Dedifferentiated amniotic fluid mesenchymal stem cell (primary cell): Measurements from ENCODE around the gene PABPC4L.
"Not testable (repeated sequence)": the region's sequence is repeated elsewhere in the genome, so short reads cannot be mapped to it uniquely, and the experiment has no call there.

Experiments
- DNase-seq: peaks from one replicate; pipeline ENCODE4 v3.0.0-alpha.2; 2016; ENCODE audit errors: extremely low spot score

PABPC4L gene

GRCh38 chr4:134201216-134202161, at the start of gene PABPC4L:
Gene PABPC4L, minus strand, starts transcription at chr4:134201789. Its CDS starts 770 bp downstream, at chr4:134201019.
- DNase-seq: peak; percentile 52

GRCh38 chr4:134251322-134251721, 49.7 kb upstream of the PABPC4L start:
- no peak for DNase-seq

DNA sequence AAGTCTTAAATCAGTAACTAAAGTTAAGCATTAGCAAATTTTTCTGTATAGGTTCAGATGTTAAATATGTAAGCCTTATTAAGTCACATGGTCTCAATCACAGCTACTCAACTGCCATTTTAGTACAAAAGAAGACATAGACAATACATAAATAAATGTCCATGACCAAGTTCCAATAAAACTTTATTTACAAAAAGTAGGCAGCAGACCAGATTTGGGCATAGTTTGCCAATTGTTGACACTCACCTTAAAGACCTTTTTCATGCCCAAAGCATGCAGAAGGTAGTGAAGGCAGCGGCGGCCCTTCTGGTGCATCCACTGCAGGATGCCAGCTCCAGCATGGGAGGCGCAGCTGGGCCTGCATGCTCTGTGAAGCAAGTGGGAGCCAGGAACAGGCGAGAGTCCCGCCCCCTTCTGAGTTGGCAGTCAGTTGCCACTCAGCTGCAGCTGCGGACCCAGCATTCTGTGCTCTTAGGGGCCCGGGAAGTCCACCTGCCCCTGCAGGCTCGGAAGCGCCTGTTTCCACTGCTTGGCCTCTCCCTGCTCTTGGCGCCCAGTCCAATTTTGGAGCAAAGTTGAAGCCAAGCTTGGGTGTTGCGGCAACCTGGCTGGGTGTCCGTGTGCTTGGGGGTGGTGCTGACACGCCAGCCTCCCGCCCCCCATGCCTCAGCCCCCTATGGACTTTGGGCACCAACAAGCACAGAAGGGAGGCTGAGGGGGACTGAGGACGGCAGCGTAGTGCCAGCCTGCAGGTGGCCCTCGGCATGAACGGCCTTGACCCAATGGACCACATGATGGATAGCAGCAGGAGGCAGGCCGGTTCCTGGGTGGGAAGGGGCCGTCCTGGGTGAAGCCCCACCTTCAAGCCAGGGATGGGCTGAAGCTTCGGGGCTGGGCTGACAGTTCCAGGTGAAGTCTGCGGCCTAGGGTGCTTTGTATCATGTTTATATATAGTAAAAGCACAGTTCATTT, 42.4 kb upstream of the PABPC4L start:
- no peak for DNase-seq

GRCh38 chr4:134219043-134219442, 17.5 kb upstream of the PABPC4L start:
- no peak for DNase-seq

- no peak for DNase-seq
These were observed 14.8 kb upstream of the PABPC4L start for GRCh38 chr4:134216411-134216810.

DNA sequence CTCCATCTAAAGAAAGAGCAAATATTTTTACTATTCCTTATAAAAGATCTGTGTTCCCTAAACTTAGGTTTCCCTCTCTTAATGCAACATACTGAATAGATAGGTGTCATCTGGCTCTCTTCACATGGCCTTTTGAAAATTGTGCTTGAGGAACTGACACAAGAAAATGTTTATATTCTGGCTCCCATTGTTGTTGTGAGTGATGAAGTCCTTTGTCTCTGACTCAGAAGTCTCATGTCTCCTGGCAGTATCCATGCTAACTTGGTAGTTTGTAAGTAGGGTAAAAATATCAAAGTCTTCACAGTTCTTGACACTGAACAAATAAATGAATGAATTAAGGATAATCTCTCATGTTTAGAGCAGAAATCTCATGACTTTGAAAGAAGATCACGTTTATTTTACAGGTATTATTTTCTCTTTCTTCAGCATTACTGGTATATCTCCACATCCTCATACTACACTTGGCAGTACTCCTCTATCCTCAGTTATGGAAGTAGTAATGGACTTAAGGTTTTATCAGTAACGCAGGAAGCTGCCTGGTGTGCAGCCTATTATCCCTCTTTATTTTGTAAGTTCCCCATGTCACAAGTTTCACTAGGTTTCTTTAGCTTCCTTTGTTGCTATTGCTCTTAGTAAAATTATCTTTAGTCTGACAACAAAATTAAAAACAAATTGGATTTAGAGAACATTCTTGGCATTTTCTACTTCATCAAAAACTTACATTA, 14.2 kb upstream of the PABPC4L start:
- no peak for DNase-seq

DNA sequence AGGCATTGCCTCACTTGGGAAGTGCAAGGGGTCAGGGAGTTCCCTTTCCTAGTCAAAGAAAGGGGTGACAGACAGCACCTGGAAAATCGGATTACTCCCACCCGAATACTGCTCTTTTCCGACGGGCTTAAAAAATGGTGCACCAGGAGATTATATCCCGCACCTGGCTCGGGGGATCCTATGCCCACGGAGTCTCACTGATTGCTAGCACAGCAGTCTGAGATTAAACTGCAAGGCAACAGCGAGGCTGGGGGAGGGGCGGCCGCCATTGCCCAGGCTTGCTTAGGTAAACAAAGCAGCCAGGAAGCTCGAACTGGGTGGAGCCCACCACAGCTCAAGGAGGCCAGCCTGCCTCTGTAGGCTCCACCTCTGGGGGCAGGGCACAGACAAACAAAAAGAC, 6.4 kb upstream of the PABPC4L start:
- not testable (repeated sequence) for DNase-seq

DNA sequence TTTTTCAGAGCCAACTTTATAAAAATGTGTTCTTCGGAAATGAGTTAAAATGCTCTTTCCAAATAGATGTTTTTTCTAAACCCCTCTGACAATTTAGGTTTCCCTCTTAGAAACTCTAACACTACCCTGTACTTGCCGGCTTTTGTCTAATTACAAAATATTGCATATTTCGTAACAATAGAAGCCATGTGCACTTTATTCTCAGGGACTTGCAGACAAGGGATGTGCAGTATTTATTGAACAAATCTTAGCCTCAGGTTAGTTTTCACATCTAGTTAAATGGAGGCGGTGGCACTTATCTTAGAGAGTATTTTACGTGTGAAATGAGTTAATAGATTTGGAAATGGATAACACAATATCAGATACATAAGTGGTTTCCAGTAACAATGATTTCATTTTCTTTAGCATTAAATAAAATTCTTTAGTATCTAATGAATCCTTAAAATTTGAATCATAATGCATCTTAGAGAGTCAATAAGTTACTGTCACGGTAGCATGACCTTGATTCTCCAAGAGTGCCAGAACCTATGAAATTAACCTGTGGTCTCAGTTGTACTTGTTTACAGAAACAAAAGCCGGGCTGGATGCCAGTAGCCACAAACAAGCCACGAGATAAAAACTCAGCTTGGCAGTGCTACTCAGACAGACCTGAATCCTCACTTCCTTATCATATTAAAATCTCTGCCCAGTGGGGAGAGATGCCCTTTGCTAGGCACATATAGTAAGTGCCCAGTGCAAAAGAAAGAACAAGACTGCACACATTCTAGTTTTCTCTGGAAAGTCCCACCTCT, 772 bp upstream of the PABPC4L start:
- DNase-seq: no peak

DNA sequence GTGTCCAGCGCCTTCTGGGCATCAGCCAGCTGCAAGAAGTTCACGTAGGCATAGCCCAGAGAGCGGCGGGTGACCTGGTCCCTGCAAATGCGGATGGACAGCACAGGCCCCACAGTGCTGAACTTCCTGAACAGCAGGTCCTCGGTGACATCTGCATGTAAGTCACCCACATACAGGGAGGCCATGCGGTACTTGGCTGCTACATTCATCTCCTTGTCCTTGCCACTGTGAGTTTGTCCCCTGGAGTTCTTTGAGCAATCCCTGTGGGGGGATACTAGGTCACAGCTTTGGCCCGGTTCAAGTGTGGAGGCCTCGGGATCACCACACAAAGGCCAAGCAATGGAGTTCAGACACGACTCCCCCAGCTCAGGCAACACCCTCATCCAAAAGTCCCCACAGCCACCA, 776 bp downstream of the PABPC4L start:
- no peak for DNase-seq

- no peak for DNase-seq
These were observed 11.6 kb downstream of the PABPC4L start for GRCh38 chr4:134189949-134190348.

DNA sequence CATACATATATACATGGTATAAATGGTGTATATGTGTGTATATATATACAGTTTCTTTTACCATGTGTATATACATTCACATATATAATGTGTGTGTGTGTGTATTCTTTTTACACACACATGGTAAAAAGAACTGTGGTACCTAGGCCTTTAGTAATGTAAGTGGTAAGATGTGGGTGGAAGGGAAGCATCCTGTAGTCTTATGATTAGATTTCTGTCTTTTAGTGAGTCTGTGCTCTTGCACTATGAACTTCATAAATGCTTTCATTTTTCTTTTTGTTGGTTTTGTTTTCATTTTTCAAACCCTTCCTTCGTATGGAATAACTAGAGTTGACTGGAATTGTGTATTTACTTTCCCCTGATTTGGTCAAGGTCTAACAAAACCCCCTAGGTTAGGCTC, 12.1 kb downstream of the PABPC4L start:
- DNase-seq: no peak

GRCh38 chr4:134178706-134179105, 22.9 kb downstream of the PABPC4L start:
- no peak for DNase-seq

DNA sequence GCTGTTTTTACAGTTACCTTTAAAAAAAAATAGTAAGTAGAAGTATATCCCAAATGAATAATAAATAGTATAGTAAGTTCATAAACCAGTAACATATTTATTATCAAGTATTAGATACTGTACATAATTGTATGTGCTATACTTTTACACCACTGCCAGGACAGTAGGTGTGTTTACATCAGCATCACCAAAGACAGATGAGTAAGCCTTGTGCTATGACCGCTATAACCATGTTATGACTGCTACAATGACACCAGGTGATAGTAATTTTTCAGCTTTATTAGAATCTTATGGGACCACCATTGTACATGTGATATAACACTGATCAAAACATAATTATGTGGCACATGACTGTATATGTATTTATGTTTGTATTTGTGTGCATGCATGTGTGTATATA, 27.3 kb downstream of the PABPC4L start:
- no peak for DNase-seq

GRCh38 chr4:134160211-134160610, 41.4 kb downstream of the PABPC4L start:
- no peak for DNase-seq

- DNase-seq: no peak
These were observed 47.5 kb downstream of the PABPC4L start for GRCh38 chr4:134154097-134154496.

DNA sequence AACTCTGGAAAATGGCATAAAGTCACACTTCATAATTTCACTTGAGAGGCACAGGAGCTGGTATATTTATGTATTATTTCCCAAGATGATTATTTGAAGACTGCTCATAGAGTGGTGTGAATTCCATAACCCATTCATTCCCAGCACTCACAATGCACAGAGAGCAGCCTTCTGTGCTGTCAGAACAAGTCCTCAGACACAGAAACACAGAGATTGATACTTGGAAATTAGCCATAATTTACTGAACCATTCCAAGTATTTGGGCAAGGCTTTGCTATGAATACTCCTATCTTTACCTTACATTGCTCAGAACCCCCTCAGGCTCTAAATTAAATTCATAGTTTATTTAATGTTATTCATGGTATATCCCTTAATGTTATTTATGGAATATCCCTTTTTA, 53.6 kb downstream of the PABPC4L start:
- no peak for DNase-seq
